ENCODE data around the gene LRP8.

Gene LRP8

DNA sequence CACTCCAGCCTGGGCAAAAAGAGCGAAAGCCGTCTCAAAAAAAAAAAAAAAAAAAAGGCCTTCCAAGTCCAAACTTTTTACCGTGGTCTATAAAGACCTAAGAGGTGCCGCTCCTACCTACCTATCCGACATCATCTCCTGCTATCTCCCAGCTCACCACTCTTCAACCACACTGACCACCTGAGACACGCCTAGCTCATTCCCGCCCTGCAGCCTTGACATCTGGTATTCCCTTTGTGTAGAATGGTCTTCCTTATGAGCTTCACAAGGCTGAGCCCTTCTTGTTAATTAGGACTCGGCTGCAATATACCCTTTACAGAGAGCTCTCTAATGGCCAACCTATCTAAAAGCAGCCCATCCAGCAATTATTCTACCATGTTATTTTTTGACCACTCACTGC is 90.2 kb downstream of the LRP8 start:
- H3K27ac ChIP-seq, result peak overlapping the region; percentile 72
- H3K27me3 ChIP-seq (ENCODE audit: insufficient read depth, low read depth, severe bottlenecking), result no peaks in the 10 kb centered on the region

DNA sequence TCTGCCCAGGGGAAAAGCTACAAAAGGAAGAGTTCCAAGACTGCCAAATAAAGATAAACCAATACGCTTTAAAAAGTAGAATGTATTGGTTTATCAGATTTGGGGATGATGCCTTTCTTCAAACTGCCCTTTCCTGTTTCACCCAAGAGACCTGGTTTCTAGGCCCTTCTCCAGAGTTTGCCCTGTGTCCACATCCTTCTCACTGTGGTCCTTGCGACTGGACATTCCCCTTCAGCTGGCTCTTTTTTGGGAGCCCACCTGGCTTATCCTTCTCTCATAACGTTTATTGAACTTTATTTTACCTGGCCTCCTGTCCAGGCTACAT is 106.9 kb downstream of the LRP8 start:
- Histone ChIP-seq H3K27me3 (ENCODE audit: insufficient read depth, low read depth, severe bottlenecking) (no peaks in the 10 kb centered on the region), H3K4me3 (ENCODE audit: low read depth, low read length) (peak overlapping the region; percentile 88), H3K9me3 (ENCODE audit: severe bottlenecking) (no peaks in the 10 kb centered on the region), H3K36me3 (peaks cover 28% of the 10 kb centered on the region), H3K27ac (peak overlapping the region; percentile 86)
- DNase-seq, result no peak
- TF ChIP-seq, protein P1, sequence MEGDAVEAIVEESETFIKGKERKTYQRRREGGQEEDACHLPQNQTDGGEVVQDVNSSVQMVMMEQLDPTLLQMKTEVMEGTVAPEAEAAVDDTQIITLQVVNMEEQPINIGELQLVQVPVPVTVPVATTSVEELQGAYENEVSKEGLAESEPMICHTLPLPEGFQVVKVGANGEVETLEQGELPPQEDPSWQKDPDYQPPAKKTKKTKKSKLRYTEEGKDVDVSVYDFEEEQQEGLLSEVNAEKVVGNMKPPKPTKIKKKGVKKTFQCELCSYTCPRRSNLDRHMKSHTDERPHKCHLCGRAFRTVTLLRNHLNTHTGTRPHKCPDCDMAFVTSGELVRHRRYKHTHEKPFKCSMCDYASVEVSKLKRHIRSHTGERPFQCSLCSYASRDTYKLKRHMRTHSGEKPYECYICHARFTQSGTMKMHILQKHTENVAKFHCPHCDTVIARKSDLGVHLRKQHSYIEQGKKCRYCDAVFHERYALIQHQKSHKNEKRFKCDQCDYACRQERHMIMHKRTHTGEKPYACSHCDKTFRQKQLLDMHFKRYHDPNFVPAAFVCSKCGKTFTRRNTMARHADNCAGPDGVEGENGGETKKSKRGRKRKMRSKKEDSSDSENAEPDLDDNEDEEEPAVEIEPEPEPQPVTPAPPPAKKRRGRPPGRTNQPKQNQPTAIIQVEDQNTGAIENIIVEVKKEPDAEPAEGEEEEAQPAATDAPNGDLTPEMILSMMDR (IDR thresholded peaks at IDR 0.05; ENCODE audit: low read depth, low read length), result no peak

More for the DNA sequence above, 90.2 kb downstream of the LRP8 start:
- H3K9me3 ChIP-seq (ENCODE audit: severe bottlenecking), result no peaks in the 10 kb centered on the region
- DNase-seq, result no peak
- peak overlapping the region; percentile 100 for H3K4me3 ChIP-seq (ENCODE audit: low read depth, low read length)
- TF ChIP-seq, protein P1 (IDR thresholded peaks at IDR 0.05; ENCODE audit: low read depth, low read length), result no peak
- H3K36me3 ChIP-seq, result peaks cover 37% of the 10 kb centered on the region

DNA sequence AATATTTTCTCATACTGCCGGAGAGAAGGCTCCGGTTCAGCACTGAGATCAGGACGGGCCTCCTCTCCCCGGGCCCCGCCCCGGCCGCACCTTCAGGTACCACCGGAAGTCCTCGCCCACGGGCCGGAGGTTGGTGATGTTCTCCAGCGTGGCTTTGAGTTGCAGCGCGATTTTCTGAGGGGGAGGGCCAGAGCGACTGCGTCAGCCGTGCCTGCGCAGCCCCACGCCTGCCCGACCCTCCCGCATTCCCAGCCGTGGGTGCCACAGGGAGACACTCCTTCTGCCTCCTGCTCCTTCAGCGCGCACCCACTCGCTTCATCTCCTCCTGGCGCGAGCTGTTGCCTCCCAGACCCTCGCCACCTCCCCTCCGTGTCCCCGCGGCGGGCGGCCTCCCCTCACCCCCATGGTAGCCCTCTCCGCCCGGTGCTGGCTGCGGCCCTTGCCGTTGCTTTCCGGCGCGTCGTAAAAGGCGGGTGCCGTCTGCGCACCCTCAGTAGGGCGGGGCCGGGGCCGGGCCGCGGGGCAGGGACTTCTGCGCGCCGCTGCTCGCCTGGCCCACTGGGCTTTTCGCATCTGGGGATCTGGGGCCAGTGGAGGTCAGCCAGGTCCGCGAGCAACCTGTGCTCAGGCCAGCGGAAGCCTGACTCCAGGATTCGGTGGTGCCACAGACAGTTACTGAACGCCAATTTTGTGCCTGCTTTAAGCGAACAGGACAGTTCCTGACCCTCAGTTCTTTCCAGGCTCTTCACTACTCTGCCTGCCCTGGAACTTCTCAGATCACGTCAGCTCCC is 107.5 kb downstream of the LRP8 start, which contains the start of gene CZIB:
CZIB (minus strand) TSS at position 464 of the 791 bp plus-strand sequence; CDS start at position 405, 59 bp downstream.
- peaks cover 28% of the 10 kb centered on the region for H3K36me3 ChIP-seq
- DNase-seq, result peak; percentile 95
- peak within 1 kb of the TSS; percentile 86 for H3K27ac ChIP-seq
- no peaks in the 10 kb centered on the region for H3K27me3 ChIP-seq (ENCODE audit: insufficient read depth, low read depth, severe bottlenecking)
- no peaks in the 10 kb centered on the region for H3K9me3 ChIP-seq (ENCODE audit: severe bottlenecking)
- TF ChIP-seq, protein P1 (IDR thresholded peaks at IDR 0.05; ENCODE audit: low read depth, low read length), result no peak
- H3K4me3 ChIP-seq (ENCODE audit: low read depth, low read length), result peak within 1 kb of the TSS; percentile 88

GRCh38 chr1:53219711-53220110 is 108.2 kb downstream of the LRP8 start:
- no peaks in the 10 kb centered on the region for H3K27me3 ChIP-seq (ENCODE audit: insufficient read depth, low read depth, severe bottlenecking)
- no peaks in the 10 kb centered on the region for H3K9me3 ChIP-seq (ENCODE audit: severe bottlenecking)
- TF ChIP-seq, protein P1 (IDR thresholded peaks at IDR 0.05; ENCODE audit: low read depth, low read length), result no peak
- peak overlapping the region; percentile 86 for H3K27ac ChIP-seq
- H3K4me3 ChIP-seq (ENCODE audit: low read depth, low read length), result peak overlapping the region; percentile 88
- DNase-seq, result no peak
- peaks cover 34% of the 10 kb centered on the region for H3K36me3 ChIP-seq

- peaks cover 50% of the 10 kb centered on the region for H3K36me3 ChIP-seq
- H3K4me3 ChIP-seq (ENCODE audit: low read depth, low read length), result no peak overlapping the region
- TF ChIP-seq, protein P1 (IDR thresholded peaks at IDR 0.05; ENCODE audit: low read depth, low read length), result no peak
- no peaks in the 10 kb centered on the region for H3K9me3 ChIP-seq (ENCODE audit: severe bottlenecking)
- H3K27ac ChIP-seq, result no peak overlapping the region
- no peaks in the 10 kb centered on the region for H3K27me3 ChIP-seq (ENCODE audit: insufficient read depth, low read depth, severe bottlenecking)
- no peak for DNase-seq
Observed at GRCh38 chr1:53218201-53218600, 109.7 kb downstream of the LRP8 start.

Data from WERI-Rb-1 (cell line).